ENCODE data around the gene PTPA. TPM values are rescaled to one million over a fixed set of nuclear protein-coding genes. Genes with fewer than 3 reads are reported as not detected.
"Not testable (repeated sequence)": the region's sequence is repeated elsewhere in the genome, so short reads cannot be mapped to it uniquely, and the experiment has no call there.

PTPA gene
- total RNA-seq, 8 experiments from 2014 or later: 56.5 to 126 (median 95.6) TPM

- no peak overlapping the region for H3K27ac ChIP-seq
- no peak for ATAC-seq (replicated peaks in 6 of 8)
- in situ Hi-C loops (cut with MboI; ENCODE audit: low pct_unique_long_range_greater_than_20kb in 2 of 9, low sequenced_read_pairs in 9 of 9, unreplicated experiment in 9 of 9): loop anchor here in 1 of 9 experiments (25.0 kb wide), 1 partner anchor 143 kb away; no protein-coding TSS in a partner anchor
Measured at GRCh38 chr9:129194221-129194620, 83.0 kb downstream of the PTPA start.

GRCh38 chr9:129195606-129196005 is 84.4 kb downstream of the PTPA start:
- Histone ChIP-seq H3K4me3 (no peak overlapping the region), H3K4me1 (replicated peaks in 1 of 2) (peaks cover 3 to 9% of the 10 kb centered on the region in 2 donors), H3K27ac (no peak overlapping the region)
- in situ Hi-C loops (cut with MboI; ENCODE audit: low pct_unique_long_range_greater_than_20kb in 2 of 9, low sequenced_read_pairs in 9 of 9, unreplicated experiment in 9 of 9): loop anchor here in 1 of 9 experiments (25.0 kb wide), 1 partner anchor 142 kb away; no protein-coding TSS in a partner anchor
- 62 to 100% (median 72%) methylated on average over 2 to 9 of the region's 10 CpGs; no CpG with 5 or more reads in 5 of the 10 experiments for WGBS, 10 experiments
- no peak for ATAC-seq (replicated peaks in 6 of 8)

More at GRCh38 chr9:129194221-129194620, 83.0 kb downstream of the PTPA start:
- Histone ChIP-seq H3K4me3 (no peak overlapping the region), H3K4me1 (replicated peaks in 1 of 2) (peaks cover 3 to 9% of the 10 kb centered on the region in 2 donors)
- WGBS, 10 experiments: 0 to 100% (median 50%) methylated on average over 1 to 2 of the region's 3 CpGs; no CpG with 5 or more reads in 4 of the 10 experiments

GRCh38 chr9:129197045-129197444 is 85.8 kb downstream of the PTPA start:
- H3K4me3 ChIP-seq; H3K27ac ChIP-seq; ATAC-seq (replicated peaks in 6 of 8); H3K4me1 ChIP-seq (replicated peaks in 1 of 2): not testable (repeated sequence)
- 80 to 100% (median 96%) methylated on average over 1 to 4 of the region's 6 CpGs; no CpG with 5 or more reads in 5 of the 10 experiments for WGBS, 10 experiments
- in situ Hi-C loops (cut with MboI; ENCODE audit: low pct_unique_long_range_greater_than_20kb in 2 of 9, low sequenced_read_pairs in 9 of 9, unreplicated experiment in 9 of 9): loop anchor here in 1 of 9 experiments (25.0 kb wide), 1 partner anchor 140 kb away; no protein-coding TSS in a partner anchor

GRCh38 chr9:129197978-129198318 is 86.7 kb downstream of the PTPA start:
- in situ Hi-C loops (cut with MboI; ENCODE audit: low pct_unique_long_range_greater_than_20kb in 2 of 9, low sequenced_read_pairs in 9 of 9, unreplicated experiment in 9 of 9): loop anchor here in 1 of 9 experiments (25.0 kb wide), 1 partner anchor 139 kb away; no protein-coding TSS in a partner anchor
- no peak overlapping the region for H3K4me3 ChIP-seq
- ATAC-seq (replicated peaks in 6 of 8): peak in 2 of 8 experiments; percentile 4 to 19
- H3K27ac ChIP-seq: no peak overlapping the region
- peaks cover 3 to 9% of the 10 kb centered on the region in 2 donors for H3K4me1 ChIP-seq (replicated peaks in 1 of 2)
- WGBS, 10 experiments: 22 to 100% (median 80%) methylated on average over 1 to 5 of the region's 8 CpGs; no CpG with 5 or more reads in 3 of the 10 experiments

Other genes with a start within 250 kb of the PTPA start
- 10 to 100 TPM in 5 of 8 experiments, 1 to 10 TPM in 3; 4.0 to 15.9 (median 10.8) TPM for gene KYAT1, start 229.5 kb upstream of the PTPA start, total RNA-seq
- gene LRRC8A, start 229.3 kb upstream of the PTPA start, total RNA-seq: 10 to 100 TPM; 13.7 to 26.8 (median 22.6) TPM
- 10 to 100 TPM in 2 of 8 experiments, 1 to 10 TPM in 2, under 1 TPM in 4; 0.16 to 16.4 (median 0.97) TPM for gene PHYHD1, start 190.4 kb upstream of the PTPA start, total RNA-seq
- gene DOLK, start 163.8 kb upstream of the PTPA start, total RNA-seq: 10 to 100 TPM in 5 of 8 experiments, 1 to 10 TPM in 3; 7.5 to 27.9 (median 16.3) TPM
- gene NUP188, start 163.7 kb upstream of the PTPA start, total RNA-seq: 10 to 100 TPM; 16.3 to 69.4 (median 21.6) TPM
- gene SH3GLB2, start 83.1 kb upstream of the PTPA start, total RNA-seq: 10 to 100 TPM; 27.8 to 95.9 (median 44.5) TPM
- gene MIGA2, start 74.8 kb upstream of the PTPA start, total RNA-seq: 10 to 100 TPM; 12.0 to 44.2 (median 15.9) TPM
- gene DOLPP1, start 30.3 kb upstream of the PTPA start, total RNA-seq: 10 to 100 TPM; 11.3 to 32.2 (median 17.4) TPM
- 10 to 100 TPM; 16.1 to 34.5 (median 19.5) TPM for gene CRAT, start 622 bp upstream of the PTPA start, total RNA-seq
- 10 to 100 TPM in 5 of 8 experiments, 1 to 10 TPM in 3; 2.1 to 24.8 (median 13.9) TPM for gene IER5L, start 66.8 kb downstream of the PTPA start, total RNA-seq